Left lung (tissue), 10 donors: ENCODE results near the gene LEMD3. TPM values are rescaled to one million over a fixed set of nuclear protein-coding genes. Genes with fewer than 3 reads are reported as not detected.

Experiments
- ATAC-seq: fragments of 200-7000 bp; cut with Tn5 transposase; one replicate; pipeline ENCODE4 v1.9.1; 2020; ENCODE audit warnings: moderate library complexity
- DNase-seq, 4 donors: peaks; one replicate each; pipeline ENCODE4 v3.0.0-alpha.2; 2013 to 2020
- H3K27ac ChIP-seq, 2 donors: fragments of 200-600 bp; sonication (generic) in 1 of 2; one replicate each; pipeline versions ENCODE4 v1.5.0 to v1.8.0; 2020 to 2021
- H3K27me3 ChIP-seq, 2 donors: fragments of 200-600 bp; sonication (generic) in 1 of 2; one replicate each; pipeline versions ENCODE4 v1.5.0 to v1.8.0; 2020 to 2021
- H3K36me3 ChIP-seq, 2 donors: fragments of 200-600 bp; sonication (generic) in 1 of 2; one replicate each; pipeline versions ENCODE4 v1.5.0 to v1.8.0; 2020 to 2021
- H3K4me1 ChIP-seq, 2 donors: fragments of 200-600 bp; one replicate each; pipeline ENCODE4 v1.8.0; 2021
- H3K4me3 ChIP-seq, 2 donors: fragments of 200-600 bp; sonication (generic) in 1 of 2; one replicate each; pipeline versions ENCODE4 v1.5.0 to v1.8.0; 2020 to 2021; ENCODE audit warnings: mild to moderate bottlenecking in 1 of 2
- H3K9me3 ChIP-seq, 2 donors: fragments of 200-600 bp; sonication (generic) in 1 of 2; one replicate each; pipeline versions ENCODE4 v1.5.0 to v1.8.0; 2020 to 2021
- intact Hi-C, 2 donors: fragments of 100-400 bp; cut with DNase I; formaldehyde crosslinking; loops; one replicate each; pipeline versions ENCODE4 v1.11.2 to v1.14.2; 2022
- polyA plus RNA-seq, 6 donors: library from polyadenylated mRNA; unstranded; fragments of 120-200 nt; gene quantifications; one replicate each; pipeline ENCODE4 v1.2.1, GENCODE V29; 2013; ENCODE audit not compliant: insufficient read length in 6 of 6
- total RNA-seq, 2 donors: library from RNA; stranded (reverse); fragmentation: NEBNext Ultra II Directional; extraction: Animal tissue kit (Norgen Biotek cat#: 25700); gene quantifications; one replicate each; pipeline ENCODE4 v1.2.1, GENCODE V29; 2021
- TF ChIP-seq, protein P1 (sequence below), 2 donors: fragments of 200-600 bp; sonication (generic) in 1 of 2; IDR thresholded peaks; one replicate each; pipeline versions ENCODE4 v1.5.0 to v1.8.0; 2021; ENCODE audit warnings: antibody characterized with exemption in 2 of 2
- donor health status: DM: no; HTN: yes; CAD: no.
- donor health status: DM: no; HTN: no; CAD: no.

Gene LEMD3
- total and polyA plus RNA-seq, 8 donors, result 26.5 to 47.0 (median 43.1) TPM

DNA sequence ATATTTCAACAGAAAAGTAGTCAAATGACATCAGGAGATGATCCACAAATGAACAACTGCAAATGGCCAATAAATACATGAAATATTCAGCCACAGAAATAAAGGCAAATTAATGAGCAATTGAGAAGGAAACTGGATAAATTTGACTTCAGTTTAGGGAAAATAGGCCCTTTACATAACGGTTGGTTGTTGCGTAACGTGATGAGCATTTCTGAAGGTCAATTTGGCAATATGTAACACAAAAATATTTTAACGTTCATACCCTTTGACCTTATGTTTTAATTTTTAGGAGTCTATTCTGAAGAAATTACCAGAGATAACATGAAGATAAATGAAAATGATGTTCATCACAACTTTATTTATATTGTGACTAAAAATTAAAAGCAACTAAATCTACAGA lies 94.4 kb downstream of the LEMD3 start:
- no peaks in the 10 kb centered on the region for H3K9me3 ChIP-seq
- no peak overlapping the region for H3K27ac ChIP-seq
- no peak for DNase-seq
- no peaks in the 10 kb centered on the region for H3K4me1 ChIP-seq
- no peak overlapping the region for H3K4me3 ChIP-seq
- no peak for ATAC-seq
- no peaks in the 10 kb centered on the region for H3K27me3 ChIP-seq
- TF ChIP-seq, protein P1, sequence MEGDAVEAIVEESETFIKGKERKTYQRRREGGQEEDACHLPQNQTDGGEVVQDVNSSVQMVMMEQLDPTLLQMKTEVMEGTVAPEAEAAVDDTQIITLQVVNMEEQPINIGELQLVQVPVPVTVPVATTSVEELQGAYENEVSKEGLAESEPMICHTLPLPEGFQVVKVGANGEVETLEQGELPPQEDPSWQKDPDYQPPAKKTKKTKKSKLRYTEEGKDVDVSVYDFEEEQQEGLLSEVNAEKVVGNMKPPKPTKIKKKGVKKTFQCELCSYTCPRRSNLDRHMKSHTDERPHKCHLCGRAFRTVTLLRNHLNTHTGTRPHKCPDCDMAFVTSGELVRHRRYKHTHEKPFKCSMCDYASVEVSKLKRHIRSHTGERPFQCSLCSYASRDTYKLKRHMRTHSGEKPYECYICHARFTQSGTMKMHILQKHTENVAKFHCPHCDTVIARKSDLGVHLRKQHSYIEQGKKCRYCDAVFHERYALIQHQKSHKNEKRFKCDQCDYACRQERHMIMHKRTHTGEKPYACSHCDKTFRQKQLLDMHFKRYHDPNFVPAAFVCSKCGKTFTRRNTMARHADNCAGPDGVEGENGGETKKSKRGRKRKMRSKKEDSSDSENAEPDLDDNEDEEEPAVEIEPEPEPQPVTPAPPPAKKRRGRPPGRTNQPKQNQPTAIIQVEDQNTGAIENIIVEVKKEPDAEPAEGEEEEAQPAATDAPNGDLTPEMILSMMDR (IDR thresholded peaks at IDR 0.05), result no peak
- H3K36me3 ChIP-seq, result no peaks in the 10 kb centered on the region
- intact Hi-C loops, result no loop called here

DNA sequence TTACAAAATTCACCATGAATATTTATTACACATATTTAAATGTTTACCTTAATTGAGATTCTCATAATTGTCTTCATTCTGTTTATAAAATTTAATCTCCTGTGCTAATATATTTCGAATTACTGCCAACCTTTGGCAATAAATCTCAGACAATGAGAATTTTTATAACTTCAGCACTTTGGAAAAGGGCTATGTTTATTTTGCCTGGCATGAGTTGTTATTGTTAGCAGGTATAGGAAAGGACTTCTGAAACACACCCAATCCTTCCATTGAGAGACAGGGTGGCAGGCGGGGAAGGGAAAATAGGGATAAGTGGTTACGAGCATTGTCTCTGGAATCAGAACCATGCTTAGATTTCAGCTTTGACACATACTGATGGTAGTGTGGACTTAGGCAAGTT lies 97.0 kb downstream of the LEMD3 start:
- H3K36me3 ChIP-seq, result no peaks in the 10 kb centered on the region
- TF ChIP-seq, protein P1 (IDR thresholded peaks at IDR 0.05), result no peak
- no peaks in the 10 kb centered on the region for H3K4me1 ChIP-seq
- DNase-seq (no peak), ATAC-seq (no peak)
- H3K9me3 ChIP-seq, result no peaks in the 10 kb centered on the region
- no peak overlapping the region for H3K27ac ChIP-seq
- H3K4me3 ChIP-seq, result no peak overlapping the region
- intact Hi-C loops, result no loop called here
- no peaks in the 10 kb centered on the region for H3K27me3 ChIP-seq

DNA sequence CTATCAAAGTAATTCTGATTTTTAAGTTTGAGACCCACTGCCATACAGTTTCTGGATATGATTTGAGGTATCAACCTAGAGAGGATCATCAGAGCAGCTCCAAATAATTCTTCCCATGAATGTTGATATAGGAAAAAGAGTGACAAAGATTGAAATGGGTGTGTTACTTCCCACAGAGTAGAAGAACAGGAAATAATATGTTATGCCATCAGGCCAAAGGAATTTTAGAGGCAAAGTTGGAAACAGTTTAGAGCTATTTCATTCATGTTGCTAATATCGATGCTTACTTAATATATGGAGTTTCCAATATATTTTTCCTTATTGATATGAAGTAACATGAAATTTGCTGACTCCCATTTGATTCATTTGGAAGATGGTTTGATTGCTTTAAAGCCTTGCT lies 100.2 kb downstream of the LEMD3 start:
- Histone ChIP-seq H3K36me3 (no peaks in the 10 kb centered on the region), H3K27ac (no peak overlapping the region), H3K9me3 (no peaks in the 10 kb centered on the region), H3K4me1 (no peaks in the 10 kb centered on the region), H3K27me3 (no peaks in the 10 kb centered on the region), H3K4me3 (no peak overlapping the region)
- TF ChIP-seq, protein P1 (IDR thresholded peaks at IDR 0.05), result no peak
- ATAC-seq, result no peak
- no peak for DNase-seq
- intact Hi-C loops, result no loop called here

DNA sequence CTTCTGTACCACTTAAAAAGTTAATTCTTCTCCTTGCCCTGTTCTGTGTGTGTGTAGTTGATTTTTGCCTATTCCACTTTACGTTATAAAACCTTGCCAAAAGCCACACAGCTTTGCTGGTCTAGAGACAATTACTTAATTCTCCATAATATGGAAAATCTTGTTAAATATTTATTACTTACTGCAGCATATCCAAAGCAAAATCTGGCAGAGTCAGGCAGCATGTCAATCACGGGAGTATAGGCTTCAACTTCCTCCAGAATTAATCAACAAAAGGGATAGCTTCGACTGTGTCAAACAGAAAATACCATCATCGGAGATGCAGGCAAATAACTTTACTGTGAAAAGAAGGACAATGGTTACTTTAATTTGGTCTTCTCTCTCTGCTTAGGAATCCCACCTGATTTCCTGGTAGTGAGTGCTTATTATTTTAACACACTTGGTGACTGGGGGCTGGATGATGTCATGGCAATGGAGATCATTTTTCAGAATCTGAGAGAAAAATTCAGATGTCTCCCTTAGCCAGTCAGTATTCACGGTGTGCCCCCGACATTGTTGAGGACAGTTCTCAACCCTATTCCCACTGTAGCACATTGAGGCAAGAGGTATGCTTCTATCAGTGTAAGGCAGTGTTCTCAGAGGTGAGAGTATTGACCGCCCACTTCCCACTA lies 105.4 kb downstream of the LEMD3 start:
- Histone ChIP-seq H3K27me3 (peaks cover 0 to 17% of the 10 kb centered on the region in 2 donors), H3K36me3 (no peaks in the 10 kb centered on the region), H3K4me3 (no peak overlapping the region), H3K4me1 (peaks cover 0 to 12% of the 10 kb centered on the region in 2 donors), H3K9me3 (no peaks in the 10 kb centered on the region), H3K27ac (no peak overlapping the region)
- DNase-seq (no peak), ATAC-seq (no peak)
- intact Hi-C loops, result no loop called here
- TF ChIP-seq, protein P1 (IDR thresholded peaks at IDR 0.05), result no peak

DNA sequence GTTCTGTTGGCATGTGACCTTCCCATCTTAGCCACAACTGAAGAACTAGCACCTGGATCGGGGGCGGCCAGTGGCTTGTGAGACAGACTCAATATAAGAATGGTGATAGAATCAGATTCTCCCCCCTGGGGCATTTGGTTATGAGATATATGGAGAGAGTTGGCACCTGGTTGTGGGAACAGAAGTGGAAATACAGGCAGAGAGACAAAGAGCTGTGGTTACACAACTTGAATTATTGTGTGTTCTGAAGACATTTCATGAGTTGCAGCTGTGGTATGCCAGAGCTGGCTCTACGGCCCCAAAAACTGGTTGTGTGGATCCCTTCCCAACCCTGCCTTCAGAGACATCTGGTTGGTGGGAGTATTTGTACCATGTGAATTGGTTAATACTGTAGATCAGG lies 106.2 kb downstream of the LEMD3 start:
- TF ChIP-seq, protein P1 (IDR thresholded peaks at IDR 0.05), result no peak
- intact Hi-C loops, result no loop called here
- no peak for ATAC-seq

More for the DNA sequence above, 106.2 kb downstream of the LEMD3 start:
- Histone ChIP-seq H3K9me3 (no peaks in the 10 kb centered on the region), H3K27ac (no peak overlapping the region), H3K27me3 (peaks cover 0 to 23% of the 10 kb centered on the region in 2 donors), H3K4me1 (peaks cover 0 to 19% of the 10 kb centered on the region in 2 donors), H3K36me3 (no peaks in the 10 kb centered on the region), H3K4me3 (no peak overlapping the region)
- DNase-seq, result no peak
